Smooth muscle cell (in vitro differentiated cells): ENCODE data around the gene EEF1A1. TPM values are rescaled to one million over a fixed set of nuclear protein-coding genes. Genes with fewer than 3 reads are reported as not detected.
"Not testable (repeated sequence)": the region's sequence is repeated elsewhere in the genome, so short reads cannot be mapped to it uniquely, and the experiment has no call there.

Experiments used
- DNase-seq: peaks from one replicate; lab custom pipeline; 2025; ENCODE audit not compliant: unreplicated experiment; lab: John Stamatoyannopoulos, UW
- H2AFZ ChIP-seq: fragments of 200-600 bp; sonication (generic); 2 replicates; pipeline ENCODE4 v1.6.0; 2016; ENCODE audit warnings: antibody characterized with exemption, low read depth, mild to moderate bottlenecking
- H3F3A ChIP-seq: fragments of 200-600 bp; sonication (generic); 2 replicates; pipeline ENCODE4 v1.6.0; 2017; ENCODE audit warnings: antibody characterized with exemption, low read depth
- H3K27ac ChIP-seq: fragments of 200-600 bp; sonication (generic); 2 replicates; pipeline ENCODE4 v1.5.1; 2016; ENCODE audit warnings: low read depth, mild to moderate bottlenecking
- H3K27me3 ChIP-seq: fragments of 200-600 bp; sonication (generic); 2 replicates; pipeline ENCODE4 v1.6.1; 2016; ENCODE audit warnings: low read depth, mild to moderate bottlenecking
- H3K36me3 ChIP-seq: fragments of 200-600 bp; sonication (generic); 2 replicates; pipeline ENCODE4 v1.5.1; 2016; ENCODE audit warnings: low read depth
- H3K4me1 ChIP-seq: fragments of 200-600 bp; sonication (generic); 2 replicates; pipeline ENCODE4 v1.5.1; 2016; ENCODE audit warnings: low read depth
- H3K4me2 ChIP-seq: fragments of 200-600 bp; sonication (generic); 2 replicates; pipeline ENCODE4 v1.6.0; 2016; ENCODE audit warnings: mild to moderate bottlenecking
- H3K4me3 ChIP-seq: fragments of 200-600 bp; sonication (generic); 2 replicates; pipeline ENCODE4 v1.5.1; 2016; ENCODE audit warnings: mild to moderate bottlenecking
- H3K79me2 ChIP-seq: fragments of 200-600 bp; sonication (generic); 2 replicates; pipeline ENCODE4 v1.6.0; 2016; ENCODE audit warnings: low read depth, mild to moderate bottlenecking
- H3K9ac ChIP-seq: fragments of 200-600 bp; sonication (generic); 2 replicates; pipeline ENCODE4 v1.6.0; 2016; ENCODE audit warnings: low read depth
- H3K9me3 ChIP-seq: fragments of 200-600 bp; sonication (generic); replicated peaks from 2 replicates; pipeline ENCODE4 v1.5.1; 2016; ENCODE audit warnings: low read depth
- H4K20me1 ChIP-seq: fragments of 200-600 bp; sonication (generic); 2 replicates; pipeline ENCODE4 v1.6.0; 2016; ENCODE audit warnings: low read depth
- WGBS: methylation state at CpG from one replicate; pipeline ENCODE4 v1.1.7; 2016; ENCODE audit warnings: low lambda C conversion rate; 5-methylcytosine and 5-hydroxymethylcytosine counted together
- polyA plus RNA-seq: library from polyadenylated mRNA; unstranded; fragments of >200 nt; fragmentation: Nextera tagmentation; extraction: Ambion mirVana; gene quantifications from 2 replicates; pipeline ENCODE4 v1.2.1, GENCODE V29; 2016
- total RNA-seq: library from RNA; depleted of rRNA; stranded (reverse); fragments of >200 nt; gene quantifications from 2 replicates; pipeline ENCODE4 v1.2.3, GENCODE V29; 2014
- TF ChIP-seq, protein P1 (sequence below): fragments of 200-600 bp; sonication (generic); IDR thresholded peaks from 2 replicates; pipeline ENCODE4 v1.5.1; 2017; ENCODE audit warnings: borderline replicate concordance, mild to moderate bottlenecking, antibody characterized with exemption; ENCODE audit not compliant: insufficient read depth, poor library complexity, severe bottlenecking

EEF1A1 gene
- total and polyA plus RNA-seq, 2 experiments from 2014 or later: 2,147 to 8,046 TPM

DNA sequence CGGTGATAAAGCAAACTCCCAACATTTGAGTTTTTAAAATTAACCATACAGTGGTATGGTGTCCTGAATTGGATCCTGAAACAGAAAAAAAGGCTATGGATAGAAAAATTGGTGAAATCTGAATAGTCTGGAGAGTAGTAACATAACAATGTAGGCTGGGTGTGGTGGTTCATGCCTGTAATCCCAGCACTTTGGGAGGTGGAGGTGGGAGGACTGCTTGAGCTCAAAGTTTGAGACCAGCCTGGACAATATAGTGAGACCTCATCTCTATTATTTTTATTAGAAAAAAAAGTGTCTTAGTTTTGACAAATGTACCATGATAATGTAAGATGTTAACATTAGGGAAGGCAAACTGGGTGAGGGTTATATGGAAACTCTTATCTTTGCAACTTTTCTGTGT lies 11.0 kb downstream of the EEF1A1 start:
- no peaks in the 10 kb centered on the region for H3K27me3 ChIP-seq
- no peak overlapping the region for H3K4me3 ChIP-seq
- no peak overlapping the region for H3K9ac ChIP-seq
- H3K36me3 ChIP-seq: no peaks in the 10 kb centered on the region
- H3K79me2 ChIP-seq: no peaks in the 10 kb centered on the region
- no peak for DNase-seq
- no peak overlapping the region for H3K4me2 ChIP-seq
- WGBS: 94% methylated on average over 1 of the region's 1 CpG
- TF ChIP-seq, protein P1, sequence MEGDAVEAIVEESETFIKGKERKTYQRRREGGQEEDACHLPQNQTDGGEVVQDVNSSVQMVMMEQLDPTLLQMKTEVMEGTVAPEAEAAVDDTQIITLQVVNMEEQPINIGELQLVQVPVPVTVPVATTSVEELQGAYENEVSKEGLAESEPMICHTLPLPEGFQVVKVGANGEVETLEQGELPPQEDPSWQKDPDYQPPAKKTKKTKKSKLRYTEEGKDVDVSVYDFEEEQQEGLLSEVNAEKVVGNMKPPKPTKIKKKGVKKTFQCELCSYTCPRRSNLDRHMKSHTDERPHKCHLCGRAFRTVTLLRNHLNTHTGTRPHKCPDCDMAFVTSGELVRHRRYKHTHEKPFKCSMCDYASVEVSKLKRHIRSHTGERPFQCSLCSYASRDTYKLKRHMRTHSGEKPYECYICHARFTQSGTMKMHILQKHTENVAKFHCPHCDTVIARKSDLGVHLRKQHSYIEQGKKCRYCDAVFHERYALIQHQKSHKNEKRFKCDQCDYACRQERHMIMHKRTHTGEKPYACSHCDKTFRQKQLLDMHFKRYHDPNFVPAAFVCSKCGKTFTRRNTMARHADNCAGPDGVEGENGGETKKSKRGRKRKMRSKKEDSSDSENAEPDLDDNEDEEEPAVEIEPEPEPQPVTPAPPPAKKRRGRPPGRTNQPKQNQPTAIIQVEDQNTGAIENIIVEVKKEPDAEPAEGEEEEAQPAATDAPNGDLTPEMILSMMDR: no peak
- peaks cover 28% of the 10 kb centered on the region for H4K20me1 ChIP-seq
- H2AFZ ChIP-seq: no peak overlapping the region
- H3F3A ChIP-seq: peaks cover 31% of the 10 kb centered on the region
- H3K27ac ChIP-seq: no peak overlapping the region
- H3K4me1 ChIP-seq: no peaks in the 10 kb centered on the region
- no peaks in the 10 kb centered on the region for H3K9me3 ChIP-seq

DNA sequence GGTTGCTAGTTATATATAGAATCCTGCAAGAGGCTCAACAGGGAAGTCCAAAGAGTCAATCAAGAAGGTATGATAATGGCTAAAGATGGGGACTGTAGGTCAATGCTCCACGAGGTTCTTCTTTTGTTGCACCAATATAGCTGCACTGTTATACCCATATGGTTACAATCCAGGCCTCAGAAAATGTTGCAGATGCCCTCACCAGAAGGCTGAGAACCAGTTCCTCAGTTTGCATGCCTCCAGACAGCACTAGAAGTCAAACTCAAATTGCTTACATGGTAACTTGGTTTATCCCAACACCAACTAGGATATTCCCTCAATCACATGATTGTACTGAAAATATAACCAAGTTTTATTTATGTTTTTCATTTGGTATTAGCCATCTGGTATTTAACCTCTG lies 12.1 kb downstream of the EEF1A1 start:
- no peaks in the 10 kb centered on the region for H3K27me3 ChIP-seq
- no peaks in the 10 kb centered on the region for H3K4me1 ChIP-seq
- peaks cover 17% of the 10 kb centered on the region for H4K20me1 ChIP-seq
- no peak overlapping the region for H3K27ac ChIP-seq
- H3K36me3 ChIP-seq: no peaks in the 10 kb centered on the region
- WGBS: 92% methylated on average over 1 of the region's 1 CpG
- H3K4me3 ChIP-seq: no peak overlapping the region
- H2AFZ ChIP-seq: no peak overlapping the region
- no peak overlapping the region for H3K9ac ChIP-seq
- no peaks in the 10 kb centered on the region for H3K79me2 ChIP-seq
- H3F3A ChIP-seq: peaks cover 30% of the 10 kb centered on the region
- H3K9me3 ChIP-seq: no peaks in the 10 kb centered on the region
- DNase-seq: no peak
- H3K4me2 ChIP-seq: no peak overlapping the region
- TF ChIP-seq, protein P1: no peak

- WGBS: 90% methylated on average over 6 of the region's 6 CpGs
- no peaks in the 10 kb centered on the region for H3K27me3 ChIP-seq
- no peak overlapping the region for H3K4me3 ChIP-seq
- no peak overlapping the region for H3K27ac ChIP-seq
- H3K4me2 ChIP-seq: no peak overlapping the region
- H3K36me3 ChIP-seq: peaks cover 4% of the 10 kb centered on the region
- no peaks in the 10 kb centered on the region for H3K9me3 ChIP-seq
- peaks cover 3% of the 10 kb centered on the region for H4K20me1 ChIP-seq
- no peaks in the 10 kb centered on the region for H3K79me2 ChIP-seq
- TF ChIP-seq, protein P1: no peak
- H3F3A ChIP-seq: peaks cover 32% of the 10 kb centered on the region
- no peaks in the 10 kb centered on the region for H3K4me1 ChIP-seq
- no peak for DNase-seq
- no peak overlapping the region for H3K9ac ChIP-seq
- H2AFZ ChIP-seq: no peak overlapping the region
Measured at GRCh38 chr6:73506246-73506645, 14.6 kb downstream of the EEF1A1 start.

DNA sequence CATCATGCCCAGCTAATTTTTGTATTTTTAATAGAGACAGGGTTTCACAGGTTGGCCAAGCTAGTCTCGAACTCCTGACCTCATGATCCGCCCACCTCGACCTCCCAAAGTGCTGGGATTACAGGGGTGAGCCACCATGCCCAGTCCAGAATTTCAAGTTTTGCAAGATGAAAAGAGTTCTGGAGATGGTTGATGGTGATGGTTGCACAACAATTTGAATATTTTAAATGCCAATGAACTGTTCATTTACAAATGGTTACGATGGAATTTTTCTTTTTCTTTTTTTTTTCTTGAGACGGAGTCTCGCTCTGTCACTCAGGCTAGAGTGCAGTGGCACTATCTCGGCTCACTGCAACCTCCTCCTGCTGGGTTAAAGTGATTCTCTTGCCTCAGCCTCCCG lies 15.1 kb downstream of the EEF1A1 start:
- not testable (repeated sequence) for H3K4me1 ChIP-seq, DNase-seq, H3K27me3 ChIP-seq, H3K36me3 ChIP-seq, H3K79me2 ChIP-seq, H3K9ac ChIP-seq, H3K4me2 ChIP-seq, H4K20me1 ChIP-seq, H3K9me3 ChIP-seq, H2AFZ ChIP-seq, H3K27ac ChIP-seq, H3K4me3 ChIP-seq
- H3F3A ChIP-seq: peaks cover 29% of the 10 kb centered on the region
- WGBS: 96% methylated on average over 8 of the region's 8 CpGs
